Sigmoid colon (tissue), 7 donors: ENCODE measurements around the gene COL23A1. TPM values are rescaled to one million over a fixed set of nuclear protein-coding genes. Genes with fewer than 3 reads are reported as not detected.

Source experiments
- DNase-seq: peaks from one replicate; pipeline ENCODE4 v3.0.0-alpha.2; 2019
- H3K27ac ChIP-seq, 4 donors: fragments of 200-600 bp; sonication (generic); one replicate each; pipeline ENCODE4 v1.5.1; 2016 to 2019; ENCODE audit warnings: mild to moderate bottlenecking in 1 of 4
- H3K27me3 ChIP-seq, 3 donors: fragments of 200-600 bp; sonication (generic); one replicate each; pipeline ENCODE4 v1.5.1; 2019; ENCODE audit warnings: mild to moderate bottlenecking in 1 of 3
- H3K36me3 ChIP-seq, 4 donors: fragments of 200-600 bp; sonication (generic); one replicate each; pipeline ENCODE4 v1.5.1; 2016 to 2019
- H3K4me1 ChIP-seq, 4 donors: fragments of 200-600 bp; sonication (generic); one replicate each; pipeline ENCODE4 v1.5.1; 2017 to 2019
- H3K4me3 ChIP-seq, 4 donors: fragments of 200-600 bp; sonication (generic); one replicate each; pipeline ENCODE4 v1.5.1; 2017 to 2019; ENCODE audit warnings: mild to moderate bottlenecking in 2 of 4, moderate library complexity in 1 of 4
- H3K9me3 ChIP-seq, 4 donors: fragments of 200-600 bp in 3 of 4; sonication (generic) in 3 of 4; one replicate each; pipeline versions ENCODE4 v1.5.1 to v1.6.1; 2013 to 2019
- EP300 ChIP-seq, 4 donors: sonication (generic); formaldehyde crosslinking; IDR thresholded peaks; one replicate each; pipeline ENCODE4 v1.6.1; 2017; ENCODE audit warnings: antibody characterized with exemption in 4 of 4
- POLR2A ChIP-seq, 2 donors: fragments of 450-650 bp; IDR thresholded peaks; one replicate each; pipeline ENCODE4 v1.6.1; 2016; ENCODE audit warnings: antibody characterized with exemption in 2 of 2, mild to moderate bottlenecking in 2 of 2, moderate library complexity in 2 of 2
- POLR2AphosphoS5 ChIP-seq, 4 donors: sonication (generic); formaldehyde crosslinking; IDR thresholded peaks; one replicate each; pipeline ENCODE4 v1.6.1; 2017; ENCODE audit warnings: antibody characterized with exemption in 4 of 4
- whole genome bisulfite sequencing, 2 donors: extraction: QIAGEN DNeasy Blood & Tissue Kit; methylation state at CpG; one replicate each; pipeline ENCODE4 v1.1.7; 2013; 5-methylcytosine and 5-hydroxymethylcytosine counted together
- intact Hi-C: fragments of 100-400 bp; cut with DNase I; formaldehyde crosslinking; loops from one replicate; pipeline ENCODE4 v1.15.1; 2023
- polyA plus RNA-seq, 3 donors: library from polyadenylated mRNA; stranded (reverse); fragments of 200-250 nt; gene quantifications; one replicate each; pipeline ENCODE4 v1.2.3, GENCODE V29; 2013
- total RNA-seq, 4 donors: library from RNA; depleted of rRNA; stranded (reverse); fragments of >200 nt; gene quantifications; one replicate each; pipeline ENCODE4 v1.1.0, GENCODE V29; 2016
- TF ChIP-seq, protein P1 (sequence below), 4 experiments: fragments of 450-650 bp in 3 of 4; fragments of 200-600 bp in 1 of 4; IDR thresholded peaks; one replicate each; pipeline ENCODE4 v1.5.1; 2016 to 2019; ENCODE audit warnings: antibody characterized with exemption in 4 of 4, mild to moderate bottlenecking in 3 of 4, moderate library complexity in 2 of 4
- donor health status: healthy with polysubstance abuse.
- donor health status: Bipolar disorder and iron deficiency.
- donor health status: healthy.

Gene COL23A1
- total and polyA plus RNA-seq, 7 donors, result 0.28 to 1.2 (median 0.57) TPM; not detected in 1

DNA sequence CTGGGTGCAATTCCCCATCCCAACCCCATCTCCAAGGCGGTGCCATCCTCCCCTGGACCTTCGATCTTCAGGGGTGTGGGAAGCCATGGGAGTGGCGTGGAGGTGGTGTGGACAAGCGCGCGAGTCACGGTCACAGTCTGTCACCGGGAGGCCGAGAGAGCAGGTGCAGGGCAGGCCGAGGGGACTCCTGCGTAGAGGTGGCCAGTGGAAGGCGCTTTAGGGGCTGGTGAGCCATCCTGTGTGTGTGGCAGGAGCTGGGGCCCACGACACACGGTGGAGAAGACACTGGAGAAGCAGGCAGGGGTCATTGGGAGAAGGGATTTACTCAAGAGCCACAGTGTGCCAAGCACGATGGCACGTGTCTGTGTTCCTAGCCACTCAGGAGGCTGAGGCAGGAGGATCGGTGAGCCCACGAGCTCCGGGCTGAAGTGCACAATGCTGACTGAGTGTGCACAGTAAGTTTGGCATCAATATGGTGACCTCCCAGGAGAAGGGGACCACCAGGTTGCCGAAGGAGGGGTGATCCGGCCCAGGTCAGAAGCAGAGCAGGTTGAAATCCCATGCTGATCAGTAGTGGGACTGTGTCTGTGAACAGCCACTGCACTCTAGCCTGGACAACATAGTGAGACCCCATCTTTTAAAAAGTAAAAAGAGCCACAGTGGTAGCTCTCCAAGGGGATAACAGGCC, 212.5 kb downstream of the COL23A1 start:
- Histone ChIP-seq H3K4me1 (peaks cover 0 to 9% (median 0%) of the 10 kb centered on the region in 4 donors), H3K4me3 (no peak overlapping the region), H3K36me3 (no peaks in the 10 kb centered on the region), H3K9me3 (no peaks in the 10 kb centered on the region), H3K27ac (no peak overlapping the region), H3K27me3 (peaks cover 0 to 8% (median 6%) of the 10 kb centered on the region in 3 donors)
- WGBS, 2 donors, result 87 to 88% methylated on average over 21 of the region's 21 CpGs
- intact Hi-C loops, result no loop called here
- DNase-seq, result no peak
- TF ChIP-seq, protein P1, sequence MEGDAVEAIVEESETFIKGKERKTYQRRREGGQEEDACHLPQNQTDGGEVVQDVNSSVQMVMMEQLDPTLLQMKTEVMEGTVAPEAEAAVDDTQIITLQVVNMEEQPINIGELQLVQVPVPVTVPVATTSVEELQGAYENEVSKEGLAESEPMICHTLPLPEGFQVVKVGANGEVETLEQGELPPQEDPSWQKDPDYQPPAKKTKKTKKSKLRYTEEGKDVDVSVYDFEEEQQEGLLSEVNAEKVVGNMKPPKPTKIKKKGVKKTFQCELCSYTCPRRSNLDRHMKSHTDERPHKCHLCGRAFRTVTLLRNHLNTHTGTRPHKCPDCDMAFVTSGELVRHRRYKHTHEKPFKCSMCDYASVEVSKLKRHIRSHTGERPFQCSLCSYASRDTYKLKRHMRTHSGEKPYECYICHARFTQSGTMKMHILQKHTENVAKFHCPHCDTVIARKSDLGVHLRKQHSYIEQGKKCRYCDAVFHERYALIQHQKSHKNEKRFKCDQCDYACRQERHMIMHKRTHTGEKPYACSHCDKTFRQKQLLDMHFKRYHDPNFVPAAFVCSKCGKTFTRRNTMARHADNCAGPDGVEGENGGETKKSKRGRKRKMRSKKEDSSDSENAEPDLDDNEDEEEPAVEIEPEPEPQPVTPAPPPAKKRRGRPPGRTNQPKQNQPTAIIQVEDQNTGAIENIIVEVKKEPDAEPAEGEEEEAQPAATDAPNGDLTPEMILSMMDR (IDR thresholded peaks at IDR 0.05), result no peak
- TF ChIP-seq EP300 (IDR thresholded peaks at IDR 0.05) (no peak), POLR2A (IDR thresholded peaks at IDR 0.05) (no peak), POLR2AphosphoS5 (IDR thresholded peaks at IDR 0.05) (no peak)

DNA sequence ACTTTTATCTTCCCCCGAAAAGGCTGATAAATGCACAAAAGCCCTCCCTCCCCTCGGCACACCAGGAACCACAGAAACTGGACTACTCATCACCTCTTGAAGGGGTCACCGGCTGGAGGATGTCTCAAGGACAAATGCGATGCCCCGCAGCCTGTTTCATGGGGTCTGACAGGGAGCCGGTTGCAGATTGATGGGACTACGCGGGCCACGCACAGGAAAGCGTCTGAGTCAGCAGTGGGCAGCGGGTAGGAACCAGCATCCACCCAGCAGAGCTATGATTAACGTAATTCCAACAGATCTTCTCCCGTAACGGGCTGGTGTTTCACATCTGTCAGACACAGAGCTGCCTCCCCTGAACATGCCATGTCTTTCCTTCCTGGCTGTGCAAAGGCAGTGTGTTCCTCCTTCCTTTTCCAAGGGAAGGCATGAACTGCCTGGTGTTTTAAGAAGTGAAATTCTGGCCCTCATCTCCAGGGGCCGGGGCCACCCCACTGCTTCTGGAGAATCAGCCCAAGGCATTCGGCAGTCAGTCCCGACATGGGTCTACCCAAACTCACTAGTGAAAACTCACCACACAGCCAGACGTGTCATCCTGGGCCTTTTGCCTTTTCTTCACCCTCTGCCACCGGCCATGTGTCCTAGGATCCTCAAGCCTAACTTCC, 213.1 kb downstream of the COL23A1 start:
- WGBS, 2 donors, result 70 to 79% methylated on average over 19 of the region's 19 CpGs
- H3K36me3 ChIP-seq, result no peaks in the 10 kb centered on the region
- no peak overlapping the region for H3K4me3 ChIP-seq
- intact Hi-C loops, result no loop called here
- H3K9me3 ChIP-seq, result no peaks in the 10 kb centered on the region
- H3K4me1 ChIP-seq, result peaks cover 0 to 15% (median 5%) of the 10 kb centered on the region in 4 donors
- no peak overlapping the region for H3K27ac ChIP-seq
- no peak for DNase-seq
- H3K27me3 ChIP-seq, result peaks cover 0 to 7% (median 6%) of the 10 kb centered on the region in 3 donors
- TF ChIP-seq POLR2A (IDR thresholded peaks at IDR 0.05) (no peak), EP300 (IDR thresholded peaks at IDR 0.05) (no peak), POLR2AphosphoS5 (IDR thresholded peaks at IDR 0.05) (no peak)
- TF ChIP-seq, protein P1 (IDR thresholded peaks at IDR 0.05), result no peak

DNA sequence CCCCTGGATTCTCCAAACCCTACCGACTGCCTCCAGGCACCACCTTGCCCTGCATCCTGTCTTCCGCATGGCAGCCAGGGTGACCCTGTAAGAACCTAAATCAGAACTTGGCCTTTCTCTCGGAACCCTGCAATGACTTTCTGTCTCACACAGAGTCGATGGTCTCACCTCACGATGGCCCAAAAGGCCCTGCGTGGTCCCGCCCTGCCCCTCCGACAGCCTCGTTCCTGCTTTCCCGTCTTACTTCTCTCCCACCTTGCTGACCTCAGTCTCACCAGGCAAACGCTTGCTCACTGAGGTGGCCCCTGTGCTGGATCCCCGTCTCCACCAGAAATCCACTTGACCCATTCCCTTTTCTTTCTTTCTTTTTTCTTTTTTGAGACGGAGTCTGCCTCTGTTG, 214.8 kb downstream of the COL23A1 start:
- peaks cover 0 to 21% (median 8%) of the 10 kb centered on the region in 4 donors for H3K4me1 ChIP-seq
- intact Hi-C loops, result no loop called here
- H3K4me3 ChIP-seq, result no peak overlapping the region
- no peaks in the 10 kb centered on the region for H3K36me3 ChIP-seq
- H3K27ac ChIP-seq, result no peak overlapping the region
- DNase-seq, result no peak
- TF ChIP-seq POLR2AphosphoS5 (IDR thresholded peaks at IDR 0.05), result no peak
- no peak for TF ChIP-seq POLR2A (IDR thresholded peaks at IDR 0.05)
- TF ChIP-seq, protein P1 (IDR thresholded peaks at IDR 0.05), result no peak
- no peak for TF ChIP-seq EP300 (IDR thresholded peaks at IDR 0.05)
- WGBS, 2 donors, result 92 to 93% methylated on average over 13 of the region's 13 CpGs
- no peaks in the 10 kb centered on the region for H3K9me3 ChIP-seq
- peaks cover 0 to 7% (median 6%) of the 10 kb centered on the region in 3 donors for H3K27me3 ChIP-seq

DNA sequence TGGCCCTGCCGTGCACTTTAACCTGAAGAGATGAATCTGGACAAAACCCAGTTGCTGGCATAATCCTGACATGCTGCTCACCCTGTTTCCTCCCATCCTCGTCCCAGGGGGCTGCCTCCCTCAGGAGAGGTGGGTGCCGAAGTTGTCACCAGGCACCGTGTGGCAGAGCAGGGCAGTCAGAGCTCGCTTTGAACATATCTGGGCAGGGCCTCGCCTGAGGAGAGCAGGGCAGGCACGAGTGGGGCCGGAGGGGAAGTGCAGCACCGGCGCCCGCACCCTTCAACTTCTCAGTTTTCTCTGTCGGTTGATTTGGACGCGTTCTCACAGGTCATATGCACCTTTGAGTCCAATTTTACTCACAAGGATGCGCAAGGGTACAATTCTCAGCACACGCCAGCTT, 216.5 kb downstream of the COL23A1 start:
- intact Hi-C loops, result no loop called here
- H3K4me1 ChIP-seq, result peaks cover 0 to 14% (median 8%) of the 10 kb centered on the region in 4 donors
- 81 to 83% methylated on average over 16 of the region's 16 CpGs for WGBS, 2 donors
- DNase-seq, result no peak
- H3K27ac ChIP-seq, result no peak overlapping the region
- H3K27me3 ChIP-seq, result peaks cover 0 to 7% (median 6%) of the 10 kb centered on the region in 3 donors
- no peak overlapping the region for H3K4me3 ChIP-seq
- TF ChIP-seq POLR2AphosphoS5 (IDR thresholded peaks at IDR 0.05) (no peak), EP300 (IDR thresholded peaks at IDR 0.05) (no peak), POLR2A (IDR thresholded peaks at IDR 0.05) (no peak)
- TF ChIP-seq, protein P1 (IDR thresholded peaks at IDR 0.05), result no peak
- no peaks in the 10 kb centered on the region for H3K9me3 ChIP-seq
- H3K36me3 ChIP-seq, result no peaks in the 10 kb centered on the region
